Mesenchymal stem cell (in vitro differentiated cells and primary cell): ENCODE measurements around the gene APOBEC3C.

ENCODE experiments used
- DNase-seq: peaks from one replicate; pipeline ENCODE4 v3.0.0-alpha.2; 2013
- H2AFZ ChIP-seq: one replicate; pipeline ENCODE4 v1.6.1; 2013; ENCODE audit warnings: low read depth, mild to moderate bottlenecking, control low read depth, inconsistent platforms, low read length, moderate library complexity
- H2AK5ac ChIP-seq: 2 replicates; pipeline ENCODE4 v1.6.1; 2013; ENCODE audit warnings: low read length, moderate library complexity, mild to moderate bottlenecking, inconsistent platforms; ENCODE audit not compliant: severe bottlenecking
- H2BK120ac ChIP-seq: one replicate; pipeline ENCODE4 v1.6.1; 2013; ENCODE audit warnings: low read depth, mild to moderate bottlenecking, inconsistent platforms, low read length, moderate library complexity
- H2BK12ac ChIP-seq, 2 experiments: one replicate each; pipeline ENCODE4 v1.6.1; 2013; ENCODE audit warnings: inconsistent platforms in 2 of 2, low read length in 2 of 2, mild to moderate bottlenecking in 2 of 2, moderate library complexity in 2 of 2, control low read depth in 1 of 2
- H2BK15ac ChIP-seq: one replicate; pipeline ENCODE4 v1.6.1; 2013; ENCODE audit warnings: mild to moderate bottlenecking, low read depth, inconsistent platforms; ENCODE audit not compliant: poor library complexity, severe bottlenecking
- H2BK5ac ChIP-seq: 2 replicates; pipeline ENCODE4 v1.6.1; 2013; ENCODE audit warnings: low read depth, mild to moderate bottlenecking, low read length, control low read depth, inconsistent platforms; ENCODE audit not compliant: poor library complexity, severe bottlenecking
- H3K14ac ChIP-seq, 2 experiments: one replicate each; pipeline ENCODE4 v1.6.1; 2013; ENCODE audit warnings: inconsistent platforms in 2 of 2, low read length in 2 of 2, control low read depth in 1 of 2, mild to moderate bottlenecking in 1 of 2, moderate library complexity in 1 of 2
- H3K18ac ChIP-seq, 2 experiments: one replicate each; pipeline ENCODE4 v1.6.1; 2013; ENCODE audit warnings: inconsistent platforms in 2 of 2, low read length in 2 of 2, control low read depth in 1 of 2, low read depth in 1 of 2, mild to moderate bottlenecking in 1 of 2
- H3K23ac ChIP-seq, 2 experiments: one replicate each; pipeline ENCODE4 v1.6.1; 2013; ENCODE audit warnings: inconsistent platforms in 2 of 2, low read length in 2 of 2, mild to moderate bottlenecking in 2 of 2, moderate library complexity in 2 of 2, control low read depth in 1 of 2
- H3K27ac ChIP-seq: 2 replicates; pipeline ENCODE4 v1.5.1; 2013; ENCODE audit warnings: mild to moderate bottlenecking, moderate library complexity, low read length, control low read depth, inconsistent platforms; ENCODE audit not compliant: poor library complexity, severe bottlenecking
- H3K27me3 ChIP-seq, 2 experiments: 2 replicates each; pipeline versions ENCODE4 v1.6.1 to v1.7.0; 2013; ENCODE audit warnings: low read length in 2 of 2, mild to moderate bottlenecking in 2 of 2, moderate library complexity in 2 of 2, control low read depth in 1 of 2, inconsistent platforms in 1 of 2; ENCODE audit not compliant: control insufficient read depth in 1 of 2, insufficient read depth in 1 of 2
- H3K36me3 ChIP-seq, 2 experiments: 2 replicates each; pipeline versions ENCODE4 v1.6.1 to v1.7.0; 2013; ENCODE audit warnings: low read length in 2 of 2, control low read depth in 1 of 2, inconsistent platforms in 1 of 2, low read depth in 1 of 2, mild to moderate bottlenecking in 1 of 2; ENCODE audit not compliant: insufficient read depth in 2 of 2, control insufficient read depth in 1 of 2
- H3K4ac ChIP-seq, 2 experiments: one replicate each; pipeline ENCODE4 v1.6.1; 2013; ENCODE audit warnings: inconsistent platforms in 2 of 2, low read length in 2 of 2, mild to moderate bottlenecking in 2 of 2, moderate library complexity in 2 of 2, control low read depth in 1 of 2, low read depth in 1 of 2
- H3K4me1 ChIP-seq: 2 replicates; pipeline ENCODE4 v1.6.1; 2013; ENCODE audit warnings: low read depth, low read length, control low read depth; ENCODE audit not compliant: control insufficient read depth, insufficient read depth
- H3K4me2 ChIP-seq: 2 replicates; pipeline ENCODE4 v1.6.1; 2013; ENCODE audit warnings: low read length, mild to moderate bottlenecking, inconsistent platforms; ENCODE audit not compliant: poor library complexity, severe bottlenecking
- H3K4me3 ChIP-seq, 2 experiments: 2 replicates each; pipeline versions ENCODE4 v1.5.1 to v1.7.0; 2013; ENCODE audit warnings: low read length in 2 of 2, mild to moderate bottlenecking in 2 of 2, control low read depth in 1 of 2, low read depth in 1 of 2; ENCODE audit not compliant: insufficient read depth in 1 of 2
- H3K79me1 ChIP-seq: replicated peaks from 2 replicates; pipeline ENCODE4 v1.6.1; 2013; ENCODE audit warnings: mild to moderate bottlenecking, control low read depth, low read length, inconsistent platforms; ENCODE audit not compliant: poor library complexity, severe bottlenecking
- H3K9ac ChIP-seq: 2 replicates; pipeline ENCODE4 v1.7.0; 2013; ENCODE audit warnings: mild to moderate bottlenecking, low read length, moderate library complexity
- H3K9me3 ChIP-seq: 2 replicates; pipeline ENCODE4 v1.7.0; 2013; ENCODE audit warnings: mild to moderate bottlenecking, low read length; ENCODE audit not compliant: control insufficient read depth
- H4K8ac ChIP-seq: one replicate; pipeline ENCODE4 v1.6.1; 2013; ENCODE audit warnings: inconsistent platforms, mild to moderate bottlenecking, low read length, moderate library complexity
- H4K91ac ChIP-seq: one replicate; pipeline ENCODE4 v1.6.1; 2013; ENCODE audit warnings: mild to moderate bottlenecking, low read length, inconsistent platforms
- WGBS: methylation state at CpG from one replicate; pipeline ENCODE4 v1.1.7; 2013; ENCODE audit warnings: mixed read lengths; 5-methylcytosine and 5-hydroxymethylcytosine counted together

APOBEC3C gene

GRCh38 chr22:39024519-39025308, 10.7 kb downstream of the APOBEC3C start:
- peaks cover 13 to 20% of the 10 kb centered on the region in 2 experiments for H3K36me3 ChIP-seq
- H4K91ac ChIP-seq = no peak overlapping the region
- H3K27me3 ChIP-seq = no peaks in the 10 kb centered on the region
- no peak overlapping the region for H2BK120ac ChIP-seq
- H2AFZ ChIP-seq = no peak overlapping the region
- no peak overlapping the region for H3K4me2 ChIP-seq
- no peak overlapping the region for H3K23ac ChIP-seq
- no peak overlapping the region for H2BK15ac ChIP-seq
- peaks cover 3% of the 10 kb centered on the region for H3K79me1 ChIP-seq
- no peak overlapping the region for H3K18ac ChIP-seq
- H3K27ac ChIP-seq = no peak overlapping the region
- H2BK5ac ChIP-seq = no peak overlapping the region
- 92% methylated on average over 14 of the region's 15 CpGs for WGBS
- H2BK12ac ChIP-seq = no peak overlapping the region
- H3K4ac ChIP-seq = no peak overlapping the region
- H3K4me1 ChIP-seq = peaks cover 17% of the 10 kb centered on the region
- no peak overlapping the region for H4K8ac ChIP-seq
- H3K9me3 ChIP-seq = no peaks in the 10 kb centered on the region
- no peak overlapping the region for H3K9ac ChIP-seq
- no peak overlapping the region for H3K14ac ChIP-seq
- H2AK5ac ChIP-seq = no peak overlapping the region
- no peak overlapping the region for H3K4me3 ChIP-seq
- DNase-seq = no peak

GRCh38 chr22:39026509-39027150, 12.6 kb downstream of the APOBEC3C start:
- H2BK5ac ChIP-seq = no peak overlapping the region
- DNase-seq = no peak

DNA sequence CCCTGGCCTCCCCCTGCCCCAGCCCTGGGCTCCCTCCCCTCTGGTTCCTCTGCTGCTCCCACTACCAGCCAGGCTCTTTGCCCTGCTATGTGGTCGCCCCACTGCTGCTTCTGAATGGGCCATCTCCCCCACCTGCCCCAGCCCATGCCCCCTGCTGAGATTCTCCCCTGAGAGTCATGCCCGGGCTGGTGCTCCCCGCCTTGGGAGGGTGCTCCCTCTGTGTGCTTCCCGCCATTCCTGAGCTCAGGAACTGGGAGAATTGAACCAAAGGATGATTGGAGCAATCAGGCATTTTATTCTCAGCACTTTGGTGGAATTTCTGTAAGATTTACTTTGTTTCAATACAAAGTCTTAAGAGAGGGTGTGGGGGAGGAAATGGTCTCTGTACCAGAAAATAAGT, 13.7 kb downstream of the APOBEC3C start:
- Histone ChIP-seq H2BK5ac (no peak overlapping the region), H3K4me1 (peaks cover 5% of the 10 kb centered on the region), H3K4me3 (no peak overlapping the region), H4K91ac (peak overlapping the region; percentile 36), H3K27ac (no peak overlapping the region), H3K4ac (no peak overlapping the region), H3K9me3 (no peaks in the 10 kb centered on the region), H2AFZ (no peak overlapping the region), H4K8ac (no peak overlapping the region), H2BK12ac (no peak overlapping the region), H3K4me2 (no peak overlapping the region), H3K79me1 (no peaks in the 10 kb centered on the region), H3K36me3 (peaks cover 13 to 20% of the 10 kb centered on the region in 2 experiments), H2AK5ac (no peak overlapping the region), H3K27me3 (no peaks in the 10 kb centered on the region), H3K9ac (no peak overlapping the region), H2BK120ac (no peak overlapping the region), H3K23ac (peak overlapping the region in 1 of 2 experiments; percentile 51), H2BK15ac (no peak overlapping the region), H3K18ac (no peak overlapping the region), H3K14ac (no peak overlapping the region)
- WGBS = 94% methylated on average over 4 of the region's 4 CpGs
- DNase-seq = no peak

More at GRCh38 chr22:39026509-39027150, 12.6 kb downstream of the APOBEC3C start:
- Histone ChIP-seq H4K91ac (no peak overlapping the region), H3K9ac (no peak overlapping the region), H2BK15ac (no peak overlapping the region), H3K27ac (no peak overlapping the region), H3K4ac (no peak overlapping the region), H3K9me3 (no peaks in the 10 kb centered on the region), H3K4me3 (no peak overlapping the region), H2AK5ac (no peak overlapping the region), H3K18ac (no peak overlapping the region), H3K36me3 (peaks cover 13 to 20% of the 10 kb centered on the region in 2 experiments), H3K23ac (no peak overlapping the region), H4K8ac (no peak overlapping the region), H3K27me3 (no peaks in the 10 kb centered on the region), H3K4me1 (peaks cover 10% of the 10 kb centered on the region), H3K14ac (no peak overlapping the region), H2BK120ac (no peak overlapping the region), H3K79me1 (peaks cover 3% of the 10 kb centered on the region), H2AFZ (no peak overlapping the region), H3K4me2 (no peak overlapping the region), H2BK12ac (no peak overlapping the region)
- 87% methylated on average over 9 of the region's 12 CpGs for WGBS

- no peak overlapping the region for H3K27ac ChIP-seq
- H3K23ac ChIP-seq = no peak overlapping the region
- 96% methylated on average over 11 of the region's 11 CpGs for WGBS
Measured at GRCh38 chr22:39028281-39028680, 14.2 kb downstream of the APOBEC3C start.

More at GRCh38 chr22:39028281-39028680, 14.2 kb downstream of the APOBEC3C start:
- Histone ChIP-seq H3K4me2 (no peak overlapping the region), H2BK12ac (no peak overlapping the region), H2BK120ac (no peak overlapping the region), H3K4me1 (peaks cover 5% of the 10 kb centered on the region), H3K14ac (no peak overlapping the region), H3K79me1 (no peaks in the 10 kb centered on the region), H3K9me3 (no peaks in the 10 kb centered on the region), H3K4me3 (no peak overlapping the region), H3K4ac (no peak overlapping the region), H3K9ac (no peak overlapping the region), H4K91ac (no peak overlapping the region), H2AFZ (no peak overlapping the region), H2AK5ac (no peak overlapping the region), H2BK15ac (no peak overlapping the region), H2BK5ac (no peak overlapping the region), H3K27me3 (no peaks in the 10 kb centered on the region), H3K36me3 (peaks cover 13 to 20% of the 10 kb centered on the region in 2 experiments), H4K8ac (no peak overlapping the region), H3K18ac (no peak overlapping the region)
- no peak for DNase-seq
